Uterus (tissue), 4 donors: ENCODE results near the gene ROS1. TPM values are rescaled to one million over a fixed set of nuclear protein-coding genes. Genes with fewer than 3 reads are reported as not detected.

Experiments used
- DNase-seq, 2 donors: peaks; one replicate each; pipeline ENCODE4 v3.0.0-alpha.2; 2019 to 2020
- H3K27ac ChIP-seq, 2 donors: fragments of 200-600 bp; sonication (generic); 1 replicate in 1 of 2; 2 replicates in 1 of 2; pipeline ENCODE4 v1.5.1; 2016 to 2018
- H3K27me3 ChIP-seq, 2 donors: fragments of 200-600 bp; sonication (generic); one replicate each; pipeline ENCODE4 v1.5.1; 2018 to 2019; ENCODE audit warnings: control low read depth in 1 of 2
- H3K36me3 ChIP-seq, 2 donors: fragments of 200-600 bp; sonication (generic); one replicate each; pipeline ENCODE4 v1.5.1; 2019; ENCODE audit warnings: control low read depth in 1 of 2
- H3K4me1 ChIP-seq, 2 donors: fragments of 200-600 bp; sonication (generic); one replicate each; pipeline ENCODE4 v1.5.1; 2018 to 2019; ENCODE audit warnings: control low read depth in 1 of 2
- H3K4me3 ChIP-seq, 2 donors: fragments of 200-600 bp; sonication (generic); 1 replicate in 1 of 2; 2 replicates in 1 of 2; pipeline ENCODE4 v1.5.1; 2018 to 2019; ENCODE audit warnings: mild to moderate bottlenecking in 1 of 2
- H3K9me3 ChIP-seq, 2 donors: fragments of 200-600 bp; sonication (generic); one replicate each; pipeline ENCODE4 v1.5.1; 2019; ENCODE audit warnings: control low read depth in 1 of 2
- POLR2A ChIP-seq, 2 donors: fragments of 450-650 bp; IDR thresholded peaks; one replicate each; pipeline ENCODE4 v1.6.1; 2016; ENCODE audit warnings: antibody characterized with exemption in 2 of 2, mild to moderate bottlenecking in 1 of 2, moderate library complexity in 1 of 2
- intact Hi-C: fragments of 100-400 bp; cut with DNase I; formaldehyde crosslinking; loops from one replicate; pipeline ENCODE4 v1.15.1; 2023; ENCODE audit warnings: low total_unique reads
- total RNA-seq, 4 donors: library from RNA; depleted of rRNA in 3 of 4; stranded (reverse); fragments of >200 nt in 3 of 4; gene quantifications; one replicate each; pipeline versions ENCODE4 v1.1.0 to v1.2.4, GENCODE V29; 2014 to 2023
- TF ChIP-seq, protein P1 (sequence below), 4 experiments: fragments of 200-600 bp in 2 of 4; fragments of 450-650 bp in 2 of 4; sonication (generic) in 2 of 4; IDR thresholded peaks; one replicate each; pipeline ENCODE4 v1.5.1; 2016 to 2019; ENCODE audit warnings: antibody characterized with exemption in 4 of 4, mild to moderate bottlenecking in 2 of 4, moderate library complexity in 1 of 4
- donor health status: DM: yes; HTN: yes; CAD: no.

ROS1 gene
- total RNA-seq, 4 donors from 2014 or later = 2.0 TPM; not detected in 3

GRCh38 chr6:117317261-117317660 lies 108.5 kb downstream of the ROS1 start:
- H3K27ac ChIP-seq = no peak overlapping the region
- H3K4me3 ChIP-seq = no peak overlapping the region
- no peaks in the 10 kb centered on the region for H3K36me3 ChIP-seq
- intact Hi-C loops = no loop called here
- no peaks in the 10 kb centered on the region for H3K27me3 ChIP-seq
- no peaks in the 10 kb centered on the region for H3K9me3 ChIP-seq
- no peak for DNase-seq
- TF ChIP-seq, protein P1, sequence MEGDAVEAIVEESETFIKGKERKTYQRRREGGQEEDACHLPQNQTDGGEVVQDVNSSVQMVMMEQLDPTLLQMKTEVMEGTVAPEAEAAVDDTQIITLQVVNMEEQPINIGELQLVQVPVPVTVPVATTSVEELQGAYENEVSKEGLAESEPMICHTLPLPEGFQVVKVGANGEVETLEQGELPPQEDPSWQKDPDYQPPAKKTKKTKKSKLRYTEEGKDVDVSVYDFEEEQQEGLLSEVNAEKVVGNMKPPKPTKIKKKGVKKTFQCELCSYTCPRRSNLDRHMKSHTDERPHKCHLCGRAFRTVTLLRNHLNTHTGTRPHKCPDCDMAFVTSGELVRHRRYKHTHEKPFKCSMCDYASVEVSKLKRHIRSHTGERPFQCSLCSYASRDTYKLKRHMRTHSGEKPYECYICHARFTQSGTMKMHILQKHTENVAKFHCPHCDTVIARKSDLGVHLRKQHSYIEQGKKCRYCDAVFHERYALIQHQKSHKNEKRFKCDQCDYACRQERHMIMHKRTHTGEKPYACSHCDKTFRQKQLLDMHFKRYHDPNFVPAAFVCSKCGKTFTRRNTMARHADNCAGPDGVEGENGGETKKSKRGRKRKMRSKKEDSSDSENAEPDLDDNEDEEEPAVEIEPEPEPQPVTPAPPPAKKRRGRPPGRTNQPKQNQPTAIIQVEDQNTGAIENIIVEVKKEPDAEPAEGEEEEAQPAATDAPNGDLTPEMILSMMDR (IDR thresholded peaks at IDR 0.05) = no peak
- TF ChIP-seq POLR2A (IDR thresholded peaks at IDR 0.05) = no peak
- no peaks in the 10 kb centered on the region for H3K4me1 ChIP-seq

DNA sequence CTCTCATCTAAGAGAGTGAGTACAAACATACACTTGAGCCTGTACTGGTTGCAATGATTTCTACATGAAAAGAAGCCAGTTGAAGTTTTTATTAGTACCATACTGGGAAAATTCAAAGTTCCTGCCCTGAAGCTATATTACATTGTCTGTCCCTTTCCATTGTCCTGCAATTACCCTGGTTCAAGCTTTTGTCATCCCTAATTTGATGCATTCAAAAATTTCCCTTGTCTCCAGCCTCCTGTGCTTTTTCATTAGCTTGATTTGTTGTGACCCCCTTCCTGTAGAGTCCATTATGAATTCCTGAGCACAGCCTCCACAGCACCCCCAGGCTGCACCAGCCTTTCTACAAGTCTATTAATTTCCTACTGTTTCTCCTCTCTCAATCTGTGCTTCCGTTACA lies 114.0 kb downstream of the ROS1 start:
- H3K4me3 ChIP-seq = no peak overlapping the region
- intact Hi-C loops = no loop called here
- H3K27ac ChIP-seq = no peak overlapping the region
- TF ChIP-seq, protein P1 (IDR thresholded peaks at IDR 0.05) = no peak
- TF ChIP-seq POLR2A (IDR thresholded peaks at IDR 0.05) = no peak
- H3K27me3 ChIP-seq = no peaks in the 10 kb centered on the region
- no peaks in the 10 kb centered on the region for H3K4me1 ChIP-seq
- H3K9me3 ChIP-seq = no peaks in the 10 kb centered on the region
- DNase-seq = no peak
- no peaks in the 10 kb centered on the region for H3K36me3 ChIP-seq

DNA sequence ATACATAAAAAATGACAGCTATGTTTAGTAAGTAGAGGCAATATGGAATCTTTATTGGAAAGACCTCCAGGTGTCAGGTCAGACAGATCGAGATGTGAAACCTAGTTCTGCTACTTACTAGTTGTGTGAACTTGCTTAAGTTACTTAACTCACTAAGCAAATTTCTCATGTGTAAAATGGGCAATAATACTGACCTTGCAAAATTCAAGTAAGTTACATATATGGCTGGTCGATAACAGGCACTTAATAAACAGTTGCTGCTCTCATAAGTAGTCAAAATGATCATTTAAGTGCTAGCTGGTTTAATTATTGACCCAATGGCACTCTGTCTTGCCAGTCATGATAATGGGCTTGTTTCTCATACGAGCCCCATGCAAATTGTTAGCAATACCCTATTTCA lies 114.4 kb downstream of the ROS1 start:
- TF ChIP-seq, protein P1 (IDR thresholded peaks at IDR 0.05) = no peak
- TF ChIP-seq POLR2A (IDR thresholded peaks at IDR 0.05) = no peak
- no peaks in the 10 kb centered on the region for H3K9me3 ChIP-seq
- H3K27ac ChIP-seq = no peak overlapping the region
- no peaks in the 10 kb centered on the region for H3K27me3 ChIP-seq
- intact Hi-C loops = no loop called here
- H3K4me3 ChIP-seq = no peak overlapping the region
- no peak for DNase-seq
- H3K4me1 ChIP-seq = no peaks in the 10 kb centered on the region
- no peaks in the 10 kb centered on the region for H3K36me3 ChIP-seq

- Histone ChIP-seq H3K9me3 (no peaks in the 10 kb centered on the region), H3K27ac (no peak overlapping the region), H3K4me3 (no peak overlapping the region), H3K4me1 (no peaks in the 10 kb centered on the region), H3K27me3 (no peaks in the 10 kb centered on the region), H3K36me3 (no peaks in the 10 kb centered on the region)
- intact Hi-C loops = no loop called here
- DNase-seq = no peak
- TF ChIP-seq, protein P1 (IDR thresholded peaks at IDR 0.05) = no peak
- no peak for TF ChIP-seq POLR2A (IDR thresholded peaks at IDR 0.05)
These were observed 116.1 kb downstream of the ROS1 start for GRCh38 chr6:117309611-117310010.

DNA sequence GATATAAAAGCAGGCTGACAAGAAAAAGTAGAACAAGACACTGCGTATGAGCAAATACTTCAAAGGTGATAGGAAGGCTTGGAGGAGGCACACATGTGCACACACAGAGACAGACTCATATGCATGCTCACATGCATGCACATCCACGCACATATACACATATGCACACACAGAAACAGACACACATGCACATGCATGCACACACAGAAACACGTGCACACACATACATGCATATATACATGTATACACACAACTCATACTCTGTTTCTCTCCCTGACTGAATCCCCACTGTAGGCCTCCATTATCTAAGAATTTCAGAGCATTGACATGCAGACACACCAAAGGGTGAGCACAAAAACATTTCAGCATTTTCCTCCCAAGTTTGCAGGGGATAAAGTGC lies 116.7 kb downstream of the ROS1 start:
- Histone ChIP-seq H3K9me3 (no peaks in the 10 kb centered on the region), H3K36me3 (no peaks in the 10 kb centered on the region), H3K4me1 (no peaks in the 10 kb centered on the region), H3K4me3 (no peak overlapping the region), H3K27ac (no peak overlapping the region), H3K27me3 (no peaks in the 10 kb centered on the region)
- DNase-seq = no peak
- intact Hi-C loops = no loop called here
- no peak for TF ChIP-seq POLR2A (IDR thresholded peaks at IDR 0.05)
- TF ChIP-seq, protein P1 (IDR thresholded peaks at IDR 0.05) = no peak
